Panc1 (cell line): ENCODE results near the gene PRKAG2. TPM values are rescaled to one million over a fixed set of nuclear protein-coding genes. Genes with fewer than 3 reads are reported as not detected.

Source experiments
- ATAC-seq: fragments of 200-7000 bp; cut with Tn5 transposase; 2 replicates; pipeline ENCODE4 v1.9.1; 2020; ENCODE audit warnings: mild to moderate bottlenecking, moderate library complexity
- BruUV-seq: library from RNA; stranded (reverse); fragments of 400-500 nt; replicated peaks from 2 replicates; lab custom pipeline; 2021; lab: Mats Ljungman, UMichigan
- CTCF ChIA-PET: fragments of 300-600 bp; sonication (Branson Sonifier 250); formaldehyde crosslinking; loops from one replicate; lab custom pipeline; 2022; ENCODE audit warnings: antibody characterized with exemption; lab: Charles Lee
- POLR2A ChIA-PET: fragments of 300-600 bp; sonication (Branson Sonifier 250); formaldehyde crosslinking; loops from one replicate; lab custom pipeline; 2022; ENCODE audit warnings: antibody characterized with exemption; lab: Charles Lee
- DNase-seq: peaks from one replicate; pipeline ENCODE4 v3.0.0-alpha.2; 2010; ENCODE audit warnings: low read depth, low spot score
- H3K27ac ChIP-seq: 2 replicates; pipeline ENCODE4 v1.5.1; 2011; ENCODE audit warnings: mild to moderate bottlenecking, low read length, inconsistent platforms
- H3K27me3 ChIP-seq: fragments of 200-500 bp; sonication (Bioruptor generic); 2 replicates; pipeline ENCODE4 v1.6.0; 2014; ENCODE audit warnings: low read length, inconsistent platforms; ENCODE audit not compliant: control insufficient read depth, insufficient read depth
- H3K36me3 ChIP-seq: fragments of 200-500 bp; sonication (Bioruptor generic); 2 replicates; pipeline ENCODE4 v1.5.1; 2014; ENCODE audit warnings: inconsistent platforms, mild to moderate bottlenecking, low read length, moderate library complexity; ENCODE audit not compliant: control insufficient read depth, insufficient read depth
- H3K4me1 ChIP-seq: 2 replicates; pipeline ENCODE4 v1.5.1; 2011; ENCODE audit warnings: inconsistent platforms, mild to moderate bottlenecking, low read length, moderate library complexity; ENCODE audit not compliant: control insufficient read depth, insufficient read depth
- H3K4me3 ChIP-seq, 2 experiments: 2 replicates each; pipeline ENCODE4 v1.5.1; 2011 to 2012; ENCODE audit warnings: low read depth in 2 of 2, low read length in 2 of 2, mild to moderate bottlenecking in 2 of 2, inconsistent platforms in 1 of 2, moderate library complexity in 1 of 2
- H3K9me3 ChIP-seq: fragments of 200-500 bp; sonication (Bioruptor generic); 2 replicates; pipeline ENCODE4 v1.5.1; 2014; ENCODE audit warnings: low read depth, mild to moderate bottlenecking, inconsistent platforms, low read length, moderate library complexity; ENCODE audit not compliant: control insufficient read depth, insufficient read depth
- POLR2AphosphoS5 ChIP-seq: IDR thresholded peaks from 2 replicates; pipeline ENCODE4 v1.6.1; 2012; ENCODE audit warnings: mild to moderate bottlenecking, low read depth, low read length, moderate library complexity
- SIN3A ChIP-seq: IDR thresholded peaks from 2 replicates; pipeline ENCODE4 v1.6.1; 2012; ENCODE audit warnings: low read depth, mild to moderate bottlenecking, low read length, moderate library complexity, borderline replicate concordance; ENCODE audit not compliant: insufficient read depth
- TCF7L2 ChIP-seq: IDR thresholded peaks from 2 replicates; pipeline ENCODE4 v1.6.1; 2011; ENCODE audit warnings: mild to moderate bottlenecking, low read depth, low read length, inconsistent platforms
- in situ Hi-C: cut with HindIII; loops from 2 replicates; pipeline ENCODE4 v1.10.0; 2016; ENCODE audit warnings: low sequenced_read_pairs, low pct_unique_long_range_greater_than_20kb
- intact Hi-C: fragments of 100-400 bp; cut with micrococcal nuclease; formaldehyde crosslinking; loops from one replicate; pipeline ENCODE4 v1.10.0; 2022; ENCODE audit not compliant: unreplicated experiment
- total RNA-seq: library from RNA; stranded (reverse); gene quantifications from one replicate; pipeline ENCODE4 v1.2.1, GENCODE V29; 2021; ENCODE audit not compliant: unreplicated experiment
- TF ChIP-seq, protein P1 (sequence below): fragments of 450-650 bp; IDR thresholded peaks from 2 replicates; pipeline ENCODE4 v1.5.1; 2017; ENCODE audit warnings: mild to moderate bottlenecking
- TF ChIP-seq, protein P2 (sequence below), 2 experiments: IDR thresholded peaks; 2 replicates each; pipeline ENCODE4 v1.6.1; 2011 to 2012; ENCODE audit warnings: low read depth in 2 of 2, control low read depth in 1 of 2, low read length in 1 of 2, mild to moderate bottlenecking in 1 of 2, moderate library complexity in 1 of 2; ENCODE audit not compliant: insufficient read depth in 1 of 2

Gene PRKAG2
- total RNA-seq, 1 experiment from 2014 or later: 71.6 TPM

DNA sequence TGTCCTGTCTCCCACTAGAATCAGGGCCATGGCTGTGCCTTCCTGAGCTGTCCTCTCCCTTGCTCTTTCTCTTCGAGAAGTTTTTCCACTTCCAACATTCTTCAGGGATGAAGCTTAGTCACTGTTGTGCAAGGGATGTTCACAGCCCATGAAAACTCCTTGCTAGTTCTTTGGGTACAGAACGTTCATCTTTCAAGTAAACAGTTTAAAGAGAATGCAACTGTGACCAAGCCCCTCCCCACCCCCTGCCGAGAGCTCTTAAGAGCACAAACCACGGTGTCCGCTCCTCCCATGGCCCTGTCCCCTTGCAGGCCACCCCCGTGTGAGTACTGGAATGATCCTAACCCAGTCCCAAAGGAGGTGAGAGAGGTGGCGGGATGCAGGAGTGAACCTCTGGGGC, 196.1 kb downstream of the PRKAG2 start:
- no peak for DNase-seq
- in situ Hi-C loops (no loop called here), intact Hi-C loops (no loop called here)
- ATAC-seq: no peak
- H3K4me3 ChIP-seq: no peak overlapping the region
- no peaks in the 10 kb centered on the region for H3K9me3 ChIP-seq
- H3K27ac ChIP-seq: no peak overlapping the region
- no peaks in the 10 kb centered on the region for H3K27me3 ChIP-seq
- CTCF ChIA-PET: no interaction called here
- POLR2A ChIA-PET: interaction anchor here (0.5 kb wide), 1 partner anchor 36 kb away, joined by 3 read pairs; no protein-coding TSS in a partner anchor
- H3K36me3 ChIP-seq: no peaks in the 10 kb centered on the region
- no TSS peak for BruUV-seq
- TF ChIP-seq, protein P1, sequence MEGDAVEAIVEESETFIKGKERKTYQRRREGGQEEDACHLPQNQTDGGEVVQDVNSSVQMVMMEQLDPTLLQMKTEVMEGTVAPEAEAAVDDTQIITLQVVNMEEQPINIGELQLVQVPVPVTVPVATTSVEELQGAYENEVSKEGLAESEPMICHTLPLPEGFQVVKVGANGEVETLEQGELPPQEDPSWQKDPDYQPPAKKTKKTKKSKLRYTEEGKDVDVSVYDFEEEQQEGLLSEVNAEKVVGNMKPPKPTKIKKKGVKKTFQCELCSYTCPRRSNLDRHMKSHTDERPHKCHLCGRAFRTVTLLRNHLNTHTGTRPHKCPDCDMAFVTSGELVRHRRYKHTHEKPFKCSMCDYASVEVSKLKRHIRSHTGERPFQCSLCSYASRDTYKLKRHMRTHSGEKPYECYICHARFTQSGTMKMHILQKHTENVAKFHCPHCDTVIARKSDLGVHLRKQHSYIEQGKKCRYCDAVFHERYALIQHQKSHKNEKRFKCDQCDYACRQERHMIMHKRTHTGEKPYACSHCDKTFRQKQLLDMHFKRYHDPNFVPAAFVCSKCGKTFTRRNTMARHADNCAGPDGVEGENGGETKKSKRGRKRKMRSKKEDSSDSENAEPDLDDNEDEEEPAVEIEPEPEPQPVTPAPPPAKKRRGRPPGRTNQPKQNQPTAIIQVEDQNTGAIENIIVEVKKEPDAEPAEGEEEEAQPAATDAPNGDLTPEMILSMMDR: no peak
- TF ChIP-seq, protein P2, sequence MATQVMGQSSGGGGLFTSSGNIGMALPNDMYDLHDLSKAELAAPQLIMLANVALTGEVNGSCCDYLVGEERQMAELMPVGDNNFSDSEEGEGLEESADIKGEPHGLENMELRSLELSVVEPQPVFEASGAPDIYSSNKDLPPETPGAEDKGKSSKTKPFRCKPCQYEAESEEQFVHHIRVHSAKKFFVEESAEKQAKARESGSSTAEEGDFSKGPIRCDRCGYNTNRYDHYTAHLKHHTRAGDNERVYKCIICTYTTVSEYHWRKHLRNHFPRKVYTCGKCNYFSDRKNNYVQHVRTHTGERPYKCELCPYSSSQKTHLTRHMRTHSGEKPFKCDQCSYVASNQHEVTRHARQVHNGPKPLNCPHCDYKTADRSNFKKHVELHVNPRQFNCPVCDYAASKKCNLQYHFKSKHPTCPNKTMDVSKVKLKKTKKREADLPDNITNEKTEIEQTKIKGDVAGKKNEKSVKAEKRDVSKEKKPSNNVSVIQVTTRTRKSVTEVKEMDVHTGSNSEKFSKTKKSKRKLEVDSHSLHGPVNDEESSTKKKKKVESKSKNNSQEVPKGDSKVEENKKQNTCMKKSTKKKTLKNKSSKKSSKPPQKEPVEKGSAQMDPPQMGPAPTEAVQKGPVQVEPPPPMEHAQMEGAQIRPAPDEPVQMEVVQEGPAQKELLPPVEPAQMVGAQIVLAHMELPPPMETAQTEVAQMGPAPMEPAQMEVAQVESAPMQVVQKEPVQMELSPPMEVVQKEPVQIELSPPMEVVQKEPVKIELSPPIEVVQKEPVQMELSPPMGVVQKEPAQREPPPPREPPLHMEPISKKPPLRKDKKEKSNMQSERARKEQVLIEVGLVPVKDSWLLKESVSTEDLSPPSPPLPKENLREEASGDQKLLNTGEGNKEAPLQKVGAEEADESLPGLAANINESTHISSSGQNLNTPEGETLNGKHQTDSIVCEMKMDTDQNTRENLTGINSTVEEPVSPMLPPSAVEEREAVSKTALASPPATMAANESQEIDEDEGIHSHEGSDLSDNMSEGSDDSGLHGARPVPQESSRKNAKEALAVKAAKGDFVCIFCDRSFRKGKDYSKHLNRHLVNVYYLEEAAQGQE (IDR thresholded peaks at IDR 0.05; ENCODE audit: insufficient read depth in 1 of 2, low read depth in 2 of 2, low read length in 1 of 2): no peak
- TF ChIP-seq TCF7L2: no peak
- no peak for TF ChIP-seq POLR2AphosphoS5
- TF ChIP-seq SIN3A: no peak
- H3K4me1 ChIP-seq: peaks cover 28% of the 10 kb centered on the region

DNA sequence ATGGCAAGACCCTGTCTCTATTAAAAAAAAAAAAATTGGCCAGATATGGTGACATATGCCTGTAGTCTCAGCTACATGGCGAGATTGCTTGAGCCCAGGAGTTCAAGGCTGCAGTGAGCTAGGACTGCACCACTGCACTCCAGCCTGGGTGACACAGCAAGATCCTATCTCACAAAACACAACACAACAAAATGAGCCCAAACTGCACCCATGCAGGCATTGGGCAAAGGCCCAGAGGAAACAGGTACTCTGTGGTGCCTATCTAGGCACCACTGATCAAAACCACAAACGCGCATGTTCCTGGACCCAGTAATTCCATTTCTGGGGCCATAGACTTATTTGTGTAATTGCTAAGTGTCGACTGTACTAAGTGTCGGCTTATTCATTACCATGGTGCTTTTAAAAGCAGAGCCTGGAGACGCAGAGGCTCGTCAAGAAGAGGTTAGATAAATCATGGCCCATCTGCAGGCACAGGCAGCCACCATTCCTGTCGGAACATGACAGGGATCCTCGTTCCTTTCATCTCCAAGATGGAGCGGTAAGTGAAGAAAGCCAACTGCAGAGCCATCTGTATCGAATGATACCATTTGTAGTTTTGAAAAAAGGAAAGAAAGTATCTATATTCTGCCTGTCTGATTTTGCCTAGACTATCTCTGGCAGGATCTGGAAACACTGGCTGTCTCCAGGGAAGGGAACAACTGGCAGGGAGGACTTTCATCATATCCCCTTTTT, 196.9 kb downstream of the PRKAG2 start:
- Histone ChIP-seq H3K27ac (no peak overlapping the region), H3K4me3 (no peak overlapping the region), H3K27me3 (no peaks in the 10 kb centered on the region), H3K36me3 (no peaks in the 10 kb centered on the region), H3K9me3 (no peaks in the 10 kb centered on the region), H3K4me1 (peaks cover 26% of the 10 kb centered on the region)
- DNase-seq (no peak), ATAC-seq (no peak)
- in situ Hi-C loops: no loop called here
- CTCF ChIA-PET: interaction anchor here (0.7 kb wide), 1 partner anchor 13 kb away, joined by 4 read pairs; no protein-coding TSS in a partner anchor
- POLR2A ChIA-PET: interaction anchor here (0.5 kb wide), 1 partner anchor 35 kb away, joined by 3 read pairs; no protein-coding TSS in a partner anchor
- TF ChIP-seq, protein P1: no peak
- TF ChIP-seq TCF7L2 (no peak), SIN3A (no peak), POLR2AphosphoS5 (no peak)
- TF ChIP-seq, protein P2 (IDR thresholded peaks at IDR 0.05; ENCODE audit: insufficient read depth in 1 of 2, low read depth in 2 of 2, low read length in 1 of 2): no peak
- no TSS peak for BruUV-seq
- intact Hi-C loops: no loop called here
